ENCODE data around the gene SGCG. TPM values are rescaled to one million over a fixed set of nuclear protein-coding genes. Genes with fewer than 3 reads are reported as not detected.

Gene SGCG
- total and polyA plus RNA-seq, 9 donors: 0.15 to 2.6 (median 1.1) TPM; not detected in 5

DNA sequence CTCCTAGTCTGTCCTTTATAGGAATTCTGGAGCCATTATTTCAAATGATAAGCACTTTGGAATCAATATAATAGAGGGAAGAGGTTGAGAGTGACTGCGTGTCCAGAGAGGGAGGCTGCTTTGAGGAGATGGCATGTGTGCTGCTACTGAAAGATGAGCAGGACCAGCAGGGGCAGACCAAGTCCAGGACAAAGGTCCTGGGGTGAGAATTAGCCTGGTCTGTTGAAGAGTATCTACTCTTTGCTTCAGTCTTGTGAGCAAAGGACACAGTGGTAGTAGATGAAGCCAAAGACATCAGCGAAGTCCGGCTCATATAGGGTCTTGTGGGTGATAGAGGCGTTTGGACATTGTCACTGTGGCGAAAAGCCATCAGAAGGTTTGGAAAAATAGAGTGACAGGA, 21.1 kb downstream of the SGCG start:
- DNase-seq: no peak
- intact Hi-C loops (cut with DNase I): no loop called here
- no peak overlapping the region for H3K4me3 ChIP-seq

DNA sequence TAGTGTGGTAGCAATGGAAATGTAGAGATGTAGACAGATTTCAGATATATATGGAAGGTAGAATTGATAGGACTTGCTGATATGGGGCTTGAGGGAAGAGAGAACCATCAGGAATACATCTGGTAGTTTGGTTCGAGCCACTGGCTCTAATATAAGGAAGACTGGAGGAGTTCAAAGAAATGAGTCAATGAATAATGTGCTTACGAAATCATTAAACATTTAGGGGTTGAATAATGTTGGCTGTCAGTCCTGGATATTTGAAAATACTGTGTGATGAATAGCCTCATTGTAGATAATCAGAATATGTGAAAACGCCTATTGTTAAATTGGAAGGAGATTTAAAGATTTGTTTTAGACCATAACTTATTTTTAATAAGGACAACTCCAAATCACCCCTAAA, 21.6 kb downstream of the SGCG start:
- Histone ChIP-seq H3K27me3 (no peaks in the 10 kb centered on the region), H3K9me3 (no peaks in the 10 kb centered on the region), H3K27ac (no peak overlapping the region), H3K4me1 (ENCODE audit: insufficient read depth) (no peaks in the 10 kb centered on the region), H3K4me3 (no peak overlapping the region), H3K36me3 (no peaks in the 10 kb centered on the region)
- intact Hi-C loops (cut with DNase I): no loop called here
- WGBS, 3 donors: 39 to 50% (median 41%) methylated on average over 3 of the region's 3 CpGs
- no peak for TF ChIP-seq POLR2A (IDR thresholded peaks at IDR 0.05)
- DNase-seq: no peak

More for the DNA sequence above, 21.1 kb downstream of the SGCG start:
- H3K27ac ChIP-seq: no peak overlapping the region
- H3K36me3 ChIP-seq: no peaks in the 10 kb centered on the region
- H3K4me1 ChIP-seq (ENCODE audit: insufficient read depth): no peaks in the 10 kb centered on the region
- 74 to 96% (median 81%) methylated on average over 5 of the region's 5 CpGs for WGBS, 3 donors
- no peak for TF ChIP-seq POLR2A (IDR thresholded peaks at IDR 0.05)
- TF ChIP-seq, protein P1, sequence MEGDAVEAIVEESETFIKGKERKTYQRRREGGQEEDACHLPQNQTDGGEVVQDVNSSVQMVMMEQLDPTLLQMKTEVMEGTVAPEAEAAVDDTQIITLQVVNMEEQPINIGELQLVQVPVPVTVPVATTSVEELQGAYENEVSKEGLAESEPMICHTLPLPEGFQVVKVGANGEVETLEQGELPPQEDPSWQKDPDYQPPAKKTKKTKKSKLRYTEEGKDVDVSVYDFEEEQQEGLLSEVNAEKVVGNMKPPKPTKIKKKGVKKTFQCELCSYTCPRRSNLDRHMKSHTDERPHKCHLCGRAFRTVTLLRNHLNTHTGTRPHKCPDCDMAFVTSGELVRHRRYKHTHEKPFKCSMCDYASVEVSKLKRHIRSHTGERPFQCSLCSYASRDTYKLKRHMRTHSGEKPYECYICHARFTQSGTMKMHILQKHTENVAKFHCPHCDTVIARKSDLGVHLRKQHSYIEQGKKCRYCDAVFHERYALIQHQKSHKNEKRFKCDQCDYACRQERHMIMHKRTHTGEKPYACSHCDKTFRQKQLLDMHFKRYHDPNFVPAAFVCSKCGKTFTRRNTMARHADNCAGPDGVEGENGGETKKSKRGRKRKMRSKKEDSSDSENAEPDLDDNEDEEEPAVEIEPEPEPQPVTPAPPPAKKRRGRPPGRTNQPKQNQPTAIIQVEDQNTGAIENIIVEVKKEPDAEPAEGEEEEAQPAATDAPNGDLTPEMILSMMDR (IDR thresholded peaks at IDR 0.05): no peak
- TF ChIP-seq EP300 (IDR thresholded peaks at IDR 0.05): no peak
- H3K27me3 ChIP-seq: no peaks in the 10 kb centered on the region
- no peaks in the 10 kb centered on the region for H3K9me3 ChIP-seq

DNA sequence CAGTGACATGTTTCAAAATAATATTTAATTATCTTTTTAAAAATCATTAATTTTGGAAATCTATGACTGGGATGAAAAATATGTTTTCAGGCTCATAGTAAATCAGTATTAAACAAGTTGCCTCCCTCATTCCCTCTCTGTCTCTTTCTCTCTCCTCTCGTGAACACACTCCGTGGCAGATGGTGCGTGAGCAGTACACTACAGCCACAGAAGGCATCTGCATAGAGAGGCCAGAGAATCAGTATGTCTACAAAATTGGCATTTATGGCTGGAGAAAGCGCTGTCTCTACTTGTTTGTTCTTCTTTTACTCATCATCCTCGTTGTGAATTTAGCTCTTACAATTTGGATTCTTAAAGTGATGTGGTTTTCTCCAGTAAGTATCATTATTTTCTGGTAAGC, 22.7 kb downstream of the SGCG start:
- DNase-seq: no peak
- H3K27ac ChIP-seq: no peak overlapping the region
- no peaks in the 10 kb centered on the region for H3K4me1 ChIP-seq (ENCODE audit: insufficient read depth)
- TF ChIP-seq EP300 (IDR thresholded peaks at IDR 0.05): no peak
- TF ChIP-seq, protein P1 (IDR thresholded peaks at IDR 0.05): no peak
- TF ChIP-seq POLR2A (IDR thresholded peaks at IDR 0.05): no peak
- intact Hi-C loops (cut with DNase I): no loop called here
- H3K4me3 ChIP-seq: no peak overlapping the region
- WGBS, 3 donors: 59 to 69% (median 67%) methylated on average over 5 of the region's 5 CpGs
- no peaks in the 10 kb centered on the region for H3K9me3 ChIP-seq
- peaks cover under 1% of the 10 kb centered on the region for H3K27me3 ChIP-seq
- H3K36me3 ChIP-seq: no peaks in the 10 kb centered on the region

DNA sequence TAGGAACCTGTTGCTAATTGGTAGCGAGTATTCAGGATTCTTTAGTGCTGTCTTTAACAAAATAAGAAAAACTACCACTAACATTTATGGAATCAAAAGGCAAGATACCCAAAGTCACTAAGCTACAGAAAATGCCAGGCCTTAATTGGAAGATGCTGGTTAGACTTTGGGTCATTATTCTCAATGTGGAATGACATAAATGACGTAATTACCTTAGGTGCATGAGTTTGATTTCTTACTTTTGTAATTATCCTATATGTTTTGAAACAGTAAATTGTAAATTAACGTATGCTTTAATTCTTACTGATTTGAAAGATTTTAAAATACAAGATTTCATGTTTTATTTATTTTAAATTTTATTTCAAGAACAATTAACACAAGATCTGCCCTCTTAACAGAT, 25.0 kb downstream of the SGCG start:
- no peak for TF ChIP-seq EP300 (IDR thresholded peaks at IDR 0.05)
- no peak for TF ChIP-seq POLR2A (IDR thresholded peaks at IDR 0.05)
- TF ChIP-seq, protein P1 (IDR thresholded peaks at IDR 0.05): no peak
- WGBS, 3 donors: 93 to 95% (median 93%) methylated on average over 3 of the region's 3 CpGs
- intact Hi-C loops (cut with DNase I): no loop called here

DNA sequence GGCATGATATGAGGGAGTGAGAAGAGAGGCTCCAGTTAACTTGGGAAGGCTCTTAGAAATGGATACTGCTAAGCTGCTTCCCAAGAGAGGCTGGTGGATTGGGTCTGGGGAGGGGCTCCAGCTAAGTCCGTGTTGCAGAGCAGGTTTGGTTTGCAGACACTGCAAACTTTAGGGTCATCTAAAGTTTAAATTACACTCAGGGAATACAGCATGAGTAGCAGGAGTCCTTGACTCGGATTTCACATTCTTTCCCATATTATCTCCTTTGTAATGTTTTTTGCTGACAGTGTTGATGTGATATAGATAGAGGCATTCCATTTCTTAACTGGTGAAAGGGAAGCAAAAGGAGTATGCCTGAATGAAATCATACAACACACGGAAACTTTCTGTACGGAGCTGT, 31.9 kb downstream of the SGCG start:
- H3K27ac ChIP-seq: no peak overlapping the region
- peaks cover 2% of the 10 kb centered on the region for H3K27me3 ChIP-seq
- WGBS, 3 donors: 30 to 34% (median 31%) methylated on average over 4 of the region's 4 CpGs
- TF ChIP-seq POLR2A (IDR thresholded peaks at IDR 0.05): no peak
- TF ChIP-seq, protein P1 (IDR thresholded peaks at IDR 0.05): no peak
- no peak for TF ChIP-seq EP300 (IDR thresholded peaks at IDR 0.05)
- intact Hi-C loops (cut with DNase I): no loop called here
- no peaks in the 10 kb centered on the region for H3K9me3 ChIP-seq
- DNase-seq: no peak
- no peaks in the 10 kb centered on the region for H3K4me1 ChIP-seq (ENCODE audit: insufficient read depth)
- H3K36me3 ChIP-seq: no peaks in the 10 kb centered on the region
- no peak overlapping the region for H3K4me3 ChIP-seq

More for the DNA sequence above, 25.0 kb downstream of the SGCG start:
- Histone ChIP-seq H3K9me3 (no peaks in the 10 kb centered on the region), H3K4me1 (ENCODE audit: insufficient read depth) (no peaks in the 10 kb centered on the region), H3K4me3 (no peak overlapping the region), H3K27me3 (peaks cover 2% of the 10 kb centered on the region), H3K36me3 (no peaks in the 10 kb centered on the region), H3K27ac (no peak overlapping the region)
- no peak for DNase-seq
